CD4-positive, alpha-beta T cell treated with Interleukin-6 for 4 hours (primary cell): ENCODE data around the gene PVALB.

Experiments
- DNase-seq: peaks from one replicate; pipeline ENCODE4 v3.0.0-alpha.2; 2020; ENCODE audit warnings: mixed read lengths

PVALB gene, protein sequence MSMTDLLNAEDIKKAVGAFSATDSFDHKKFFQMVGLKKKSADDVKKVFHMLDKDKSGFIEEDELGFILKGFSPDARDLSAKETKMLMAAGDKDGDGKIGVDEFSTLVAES

DNA sequence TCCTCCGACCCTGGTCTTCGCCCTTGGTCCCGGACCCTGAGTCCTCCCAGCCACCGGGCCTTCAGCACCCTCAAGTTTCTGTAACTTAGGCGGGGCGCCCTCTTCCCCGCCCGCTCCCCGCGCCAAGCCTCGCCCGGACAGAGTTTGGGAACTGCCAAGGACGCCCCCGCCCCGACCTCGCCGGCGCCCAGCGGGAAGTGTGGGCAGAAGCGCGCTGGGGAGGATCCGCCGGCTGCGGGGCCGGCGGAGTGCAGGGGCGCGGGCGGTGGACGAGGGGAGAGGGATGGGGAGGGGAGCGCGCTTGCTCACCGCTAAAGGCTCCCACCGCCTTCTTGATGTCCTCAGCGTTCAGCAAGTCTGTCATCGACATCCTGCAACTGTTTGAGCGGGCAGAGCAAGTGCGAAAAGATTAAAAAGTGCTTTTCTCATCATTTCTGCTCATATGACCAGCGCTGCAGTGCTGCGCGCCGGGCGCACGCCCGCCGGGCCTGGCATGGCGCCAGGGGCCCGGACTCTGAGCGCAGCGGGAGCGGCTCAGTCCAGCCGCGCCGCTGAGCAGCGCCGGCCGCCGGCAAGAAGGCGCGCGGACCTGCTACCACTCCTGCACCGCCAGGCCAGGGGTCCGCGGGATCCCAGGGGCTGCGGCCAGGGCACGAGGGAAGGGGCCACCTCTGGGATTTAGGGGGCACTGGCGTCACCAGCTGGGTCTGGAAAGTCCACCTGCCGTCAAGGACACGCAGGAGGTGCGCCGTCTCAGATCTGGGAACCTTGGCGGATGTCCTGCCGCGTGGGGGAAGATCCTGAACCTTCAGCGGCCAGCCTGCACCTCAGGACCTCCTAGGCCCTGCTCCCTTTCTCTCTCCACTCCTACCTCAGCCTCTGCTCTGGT lies at the start of gene PVALB:
PVALB (minus strand) TSS at position 400 of the 889 bp plus-strand sequence; CDS start at position 370, 30 bp downstream.
- no peak for DNase-seq

DNA sequence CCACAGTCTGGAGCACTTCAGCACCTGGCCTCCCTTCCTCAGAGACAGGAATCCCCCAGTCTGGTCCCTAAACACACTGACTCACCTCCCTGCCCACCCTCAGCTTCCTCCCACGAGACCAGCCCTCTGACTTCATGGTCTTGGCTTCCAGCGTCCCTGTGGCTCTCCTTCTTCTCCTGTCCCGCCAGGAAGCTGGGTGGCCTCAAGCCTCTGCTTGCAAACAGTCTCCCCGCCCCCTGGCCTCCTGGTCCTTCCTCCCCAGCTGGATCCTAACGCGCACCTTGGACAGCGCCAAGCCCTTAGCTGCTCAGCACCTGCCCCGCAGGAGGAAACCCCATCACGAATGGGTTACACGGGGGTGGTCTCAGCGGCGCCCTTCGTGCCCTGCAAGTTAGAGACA lies 48.5 kb upstream of the PVALB start:
- DNase-seq: no peak

DNA sequence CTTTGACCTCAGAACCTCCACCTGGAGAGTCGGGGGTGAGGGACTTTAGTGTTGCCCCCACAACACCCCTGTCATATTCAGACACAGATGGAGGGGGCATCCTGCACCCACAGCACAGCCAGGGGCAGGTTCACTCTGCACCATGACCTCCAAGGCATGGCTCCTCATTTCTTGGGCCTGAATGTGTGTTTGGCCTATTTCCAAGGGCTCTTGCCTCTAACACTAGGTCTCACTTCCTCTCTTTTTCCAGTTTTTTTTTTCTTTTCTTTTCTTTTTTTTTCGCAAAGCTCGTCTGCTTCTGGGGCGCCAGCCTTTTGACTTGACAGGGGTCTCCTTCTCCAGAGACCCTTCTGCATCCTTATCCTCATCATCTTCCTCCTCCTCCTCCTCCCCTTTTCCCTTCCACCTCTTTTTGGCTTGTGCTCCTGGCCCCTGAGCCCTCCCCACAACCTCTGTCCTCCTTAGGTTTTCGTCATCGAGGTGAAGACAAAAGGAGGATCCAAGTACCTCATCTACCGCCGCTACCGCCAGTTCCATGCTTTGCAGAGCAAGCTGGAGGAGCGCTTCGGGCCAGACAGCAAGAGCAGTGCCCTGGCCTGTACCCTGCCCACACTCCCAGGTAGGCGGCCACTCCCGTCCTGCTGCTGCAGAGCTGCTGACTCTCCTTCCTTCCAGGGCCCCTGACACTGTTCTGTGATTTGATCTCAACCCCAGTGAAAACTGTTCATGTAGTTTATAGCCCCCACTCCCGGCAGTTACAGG lies 47.8 kb upstream of the PVALB start:
- no peak for DNase-seq

DNA sequence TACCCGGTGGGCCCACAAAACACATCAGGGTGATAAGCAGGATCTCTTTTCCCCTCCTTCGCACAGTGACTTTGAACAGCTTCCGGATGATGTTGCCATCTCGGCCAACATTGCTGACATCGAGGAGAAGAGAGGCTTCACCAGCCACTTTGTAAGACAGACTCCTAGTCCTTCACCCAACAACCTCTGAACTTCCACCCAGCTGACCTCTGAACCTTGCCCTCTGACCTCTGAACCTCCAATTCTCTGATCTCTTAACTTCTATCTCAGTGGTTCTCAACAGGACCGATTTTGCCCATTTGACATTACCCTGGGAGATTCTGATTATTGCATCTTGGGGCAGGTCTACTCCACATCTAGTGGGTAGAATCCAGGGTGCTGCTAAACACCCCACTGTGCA lies 47.1 kb upstream of the PVALB start:
- DNase-seq: no peak

DNA sequence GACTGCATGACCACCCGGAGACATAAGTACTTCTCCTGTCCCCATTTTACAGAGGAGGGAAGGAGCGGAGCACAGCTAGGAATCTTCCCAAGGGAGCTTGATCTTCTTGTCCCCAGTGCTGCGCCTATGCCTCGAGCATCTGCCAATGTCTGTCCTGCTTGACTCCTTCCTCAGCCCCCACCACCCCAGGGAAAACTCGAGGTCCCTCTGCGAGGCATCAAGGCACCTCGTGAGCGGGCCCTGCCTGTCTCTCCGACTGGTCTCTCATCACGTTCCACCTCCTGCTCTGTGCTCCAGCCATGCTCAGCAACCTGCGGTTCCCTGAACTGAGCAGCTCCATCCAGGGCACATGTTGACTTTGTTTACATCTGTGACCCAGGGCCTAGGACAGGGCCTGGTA lies 46.4 kb upstream of the PVALB start:
- DNase-seq: no peak

DNA sequence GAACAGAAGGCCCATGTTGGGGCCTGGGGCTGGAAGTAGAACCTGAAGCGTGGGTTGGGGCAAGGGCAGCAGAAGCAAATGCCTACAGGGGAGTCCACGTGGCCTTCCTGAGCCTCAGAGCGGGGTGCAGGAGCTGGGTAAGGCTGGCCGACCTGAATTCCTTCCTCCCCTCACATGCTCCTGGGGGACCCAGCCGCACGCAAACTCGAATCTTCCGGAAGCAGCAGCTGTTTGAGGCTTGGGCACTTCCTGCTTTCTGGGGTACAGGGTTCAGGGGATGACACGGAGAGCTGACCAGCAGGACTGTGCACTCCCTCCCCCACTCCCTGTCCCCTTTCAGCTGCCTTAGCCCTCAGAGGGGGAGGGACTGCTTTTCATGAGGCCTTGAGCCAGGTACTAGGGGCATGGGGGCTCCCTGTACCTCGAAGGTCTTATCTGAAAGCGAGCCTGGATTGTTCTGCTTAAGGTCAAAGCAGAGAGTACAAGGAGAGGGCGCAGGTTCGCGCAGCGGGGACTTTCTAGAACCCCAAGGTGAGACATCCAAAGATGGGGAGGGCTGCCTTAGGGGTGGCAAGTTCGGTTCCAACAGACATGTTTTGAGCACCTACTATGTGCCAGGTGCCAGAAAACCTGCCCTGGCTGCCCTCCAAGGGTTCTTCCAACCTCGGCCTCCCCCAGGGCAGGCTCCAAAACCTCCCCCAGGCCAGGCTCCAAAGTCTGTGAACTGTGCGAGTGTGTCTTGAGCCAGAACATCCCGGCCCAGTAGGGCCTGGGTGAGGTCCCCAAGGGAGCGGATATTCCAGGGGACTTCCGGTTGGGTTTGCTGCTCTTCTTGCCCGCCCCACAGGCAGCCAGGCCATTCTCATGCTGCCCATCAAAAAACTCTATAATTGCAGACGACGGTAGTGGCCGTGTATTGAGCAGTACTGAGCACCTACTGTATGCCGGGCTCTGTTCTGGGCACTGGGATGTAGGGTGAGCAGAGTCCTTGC lies 45.7 kb upstream of the PVALB start:
- peak; percentile 8 for DNase-seq

DNA sequence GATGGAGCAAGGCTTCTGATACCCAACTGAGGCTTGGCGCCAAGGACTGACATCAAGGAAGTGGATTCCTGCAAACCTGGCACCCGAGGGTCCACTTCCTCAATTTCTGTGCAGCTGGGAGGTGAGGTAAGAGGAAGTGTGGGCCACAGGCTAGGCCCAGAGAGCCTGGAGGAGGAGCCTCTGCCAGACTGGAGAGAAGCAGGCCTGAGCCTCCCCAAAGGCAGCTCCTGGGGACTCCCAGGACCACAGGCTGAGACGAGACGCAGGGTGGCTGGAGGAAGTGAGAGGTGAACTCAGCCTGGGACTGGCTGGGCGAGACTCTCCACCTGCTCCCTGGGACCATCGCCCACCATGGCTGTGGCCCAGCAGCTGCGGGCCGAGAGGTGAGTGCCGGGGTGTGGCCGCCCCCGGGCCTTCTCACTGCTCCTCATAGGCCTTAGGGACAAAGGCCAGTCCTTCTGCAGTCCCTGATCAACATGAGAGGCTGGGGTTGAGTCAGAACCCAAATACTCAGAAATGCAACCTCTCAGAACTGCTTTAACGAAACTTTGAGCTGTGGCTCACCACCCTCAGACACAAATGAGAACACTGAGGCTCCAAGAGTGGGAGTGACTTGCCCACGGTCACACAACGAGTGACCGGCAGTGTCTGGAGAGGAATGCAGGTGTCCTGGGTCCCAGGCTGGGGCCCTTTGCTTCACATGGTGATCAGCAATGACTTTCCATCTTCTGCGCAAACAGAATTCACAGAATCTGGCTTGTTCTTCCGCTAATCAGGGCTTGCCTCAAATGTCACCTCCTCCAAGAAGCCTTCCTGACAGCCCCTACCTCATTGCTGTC lies 44.2 kb upstream of the PVALB start, which contains the start of gene NCF4:
NCF4 (plus strand) TSS at position 186 of the 839 bp plus-strand sequence; CDS start at position 352, 166 bp downstream.
- peak; percentile 48 for DNase-seq

DNA sequence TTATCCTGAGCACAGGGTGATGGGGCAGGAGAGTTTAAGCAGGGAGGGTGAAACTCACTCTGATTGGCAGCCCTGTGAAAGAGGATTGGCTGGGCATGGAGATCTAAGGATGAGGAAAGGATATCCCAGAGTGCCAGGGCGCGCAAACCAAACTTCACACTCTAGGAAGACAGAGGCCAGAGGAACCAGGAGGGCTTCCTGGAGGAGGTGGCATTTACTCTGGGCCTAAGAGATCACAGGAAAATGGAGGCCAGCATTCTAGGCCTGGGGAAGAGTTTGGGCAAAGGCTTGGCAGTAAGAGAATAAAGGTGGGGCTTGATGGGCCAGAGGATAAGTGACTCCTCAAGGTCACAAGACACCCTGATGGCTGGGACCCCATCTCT lies 43.6 kb upstream of the PVALB start:
- DNase-seq: no peak

DNA sequence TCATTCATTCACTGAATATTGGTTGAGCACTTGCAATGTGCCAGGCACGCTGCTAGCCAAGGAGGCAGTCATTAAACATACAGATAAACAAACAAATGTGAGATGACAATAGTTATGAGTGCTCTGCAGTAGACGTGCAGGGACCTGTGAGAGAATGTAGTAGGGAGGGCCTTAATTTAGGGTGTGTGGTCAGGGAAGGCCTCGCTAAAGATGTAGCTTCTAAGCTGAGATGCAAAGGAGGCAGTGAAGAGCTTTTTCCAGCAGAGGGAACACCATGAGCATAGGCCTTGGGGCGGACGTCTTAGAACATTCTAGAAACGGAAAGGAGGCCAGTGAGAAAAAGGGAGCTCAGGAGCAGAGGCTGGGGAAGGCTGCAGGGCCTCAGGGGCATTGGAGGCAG lies 43.2 kb upstream of the PVALB start:
- no peak for DNase-seq

DNA sequence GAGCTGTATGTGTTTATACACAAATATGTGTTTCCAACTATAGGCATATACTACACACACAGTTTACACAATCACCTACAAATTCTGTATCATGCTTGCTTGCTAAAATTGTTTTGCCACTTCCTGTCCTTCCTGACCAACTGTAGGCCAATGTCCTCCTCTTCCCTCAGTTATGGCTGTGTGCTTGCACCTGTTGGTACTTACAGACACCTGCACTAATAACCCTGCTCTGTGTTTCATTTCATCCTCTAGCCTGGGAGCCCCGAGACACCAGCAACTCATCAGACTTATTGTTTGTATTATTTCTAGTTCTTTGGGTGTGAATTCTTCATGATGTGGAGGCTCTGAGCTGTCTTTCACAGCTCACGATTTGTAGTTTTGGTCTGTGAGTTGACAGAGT lies 42.1 kb upstream of the PVALB start:
- DNase-seq: no peak

DNA sequence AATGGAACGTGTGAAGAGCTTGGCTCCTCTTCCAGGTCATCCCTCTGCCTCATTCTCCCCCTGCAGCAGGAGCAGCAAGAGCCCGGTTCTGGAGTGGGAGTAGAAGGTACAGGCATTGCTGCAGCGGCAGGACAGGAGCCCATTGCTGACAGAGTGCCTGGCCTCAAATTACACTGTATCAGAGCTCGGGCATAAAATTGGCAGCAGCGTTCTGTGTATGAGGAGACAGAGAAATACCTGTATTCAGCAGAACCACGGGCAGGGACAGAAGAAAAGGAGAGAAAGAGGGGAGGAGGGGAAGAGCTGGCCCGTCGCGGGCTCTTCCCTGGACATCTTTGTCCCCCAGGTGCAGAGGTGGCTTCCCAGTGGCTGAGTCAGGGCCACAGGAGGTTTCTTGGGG lies 41.3 kb upstream of the PVALB start:
- DNase-seq: no peak

DNA sequence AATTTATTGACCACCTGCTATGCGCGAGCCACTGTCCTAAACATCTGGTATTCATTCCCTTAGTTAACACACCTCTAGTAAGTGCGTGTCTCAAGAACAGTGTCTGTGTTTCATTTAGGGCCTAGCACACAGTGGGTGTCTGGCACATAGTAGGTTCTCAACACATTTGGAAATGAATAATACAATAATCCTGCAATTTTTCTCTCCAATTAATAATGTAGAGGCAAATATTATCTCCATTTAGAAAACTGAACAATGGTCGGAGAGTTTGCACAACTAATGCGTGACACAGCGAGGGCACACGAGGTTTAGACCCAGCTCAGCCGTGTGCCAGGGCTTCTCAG lies 39.9 kb upstream of the PVALB start:
- DNase-seq: no peak

DNA sequence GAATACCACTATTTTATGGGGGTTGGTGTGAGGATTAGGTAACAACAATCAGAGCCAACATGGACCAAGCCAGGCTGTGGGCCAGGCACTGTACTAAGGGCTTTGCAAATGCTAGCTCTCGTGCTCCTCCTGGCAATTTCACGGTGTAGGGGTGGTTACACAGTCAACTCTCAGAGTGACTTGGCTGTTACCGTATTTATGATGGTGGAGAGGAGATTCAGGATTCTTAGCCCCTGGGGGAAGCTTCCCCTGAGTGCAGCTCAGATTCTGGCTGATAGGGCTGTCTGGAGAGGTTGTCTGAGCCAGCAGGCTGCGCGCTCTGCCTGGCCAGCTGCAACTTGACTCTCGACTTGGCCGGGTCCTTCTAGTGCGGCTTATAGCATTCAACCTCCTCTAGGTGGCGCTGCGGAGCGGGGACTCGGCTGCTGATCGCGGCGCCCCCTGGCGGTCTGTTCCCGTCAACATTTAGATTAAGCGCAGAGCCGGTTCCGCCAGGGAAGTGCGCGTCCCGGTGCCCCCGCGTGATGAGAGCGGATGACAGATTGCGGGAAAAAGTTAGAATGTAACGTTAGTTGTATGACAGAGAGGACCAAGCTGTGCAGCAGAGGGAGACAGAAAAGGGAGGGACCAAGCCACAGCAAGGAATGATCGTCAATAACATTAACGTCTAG lies 39.4 kb upstream of the PVALB start:
- peak; percentile 97 for DNase-seq

DNA sequence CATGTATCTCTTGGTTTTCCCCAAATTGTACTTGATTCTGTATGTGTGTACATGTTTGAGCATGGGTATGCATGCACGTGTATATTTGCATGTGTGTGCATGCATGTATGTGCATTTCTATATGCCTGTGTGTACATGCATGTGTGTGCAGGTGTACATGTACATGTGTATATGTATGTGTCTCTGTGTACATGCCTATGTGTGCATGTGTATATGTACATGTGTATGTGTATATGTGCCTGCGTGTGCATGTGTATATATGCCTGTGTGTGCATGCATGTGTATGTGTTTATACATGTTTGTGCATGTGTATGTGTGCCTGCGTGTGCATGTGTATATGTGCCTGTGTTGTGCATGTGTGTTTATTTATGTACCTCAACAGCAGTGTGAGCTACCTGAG lies 38.6 kb upstream of the PVALB start:
- DNase-seq: no peak

DNA sequence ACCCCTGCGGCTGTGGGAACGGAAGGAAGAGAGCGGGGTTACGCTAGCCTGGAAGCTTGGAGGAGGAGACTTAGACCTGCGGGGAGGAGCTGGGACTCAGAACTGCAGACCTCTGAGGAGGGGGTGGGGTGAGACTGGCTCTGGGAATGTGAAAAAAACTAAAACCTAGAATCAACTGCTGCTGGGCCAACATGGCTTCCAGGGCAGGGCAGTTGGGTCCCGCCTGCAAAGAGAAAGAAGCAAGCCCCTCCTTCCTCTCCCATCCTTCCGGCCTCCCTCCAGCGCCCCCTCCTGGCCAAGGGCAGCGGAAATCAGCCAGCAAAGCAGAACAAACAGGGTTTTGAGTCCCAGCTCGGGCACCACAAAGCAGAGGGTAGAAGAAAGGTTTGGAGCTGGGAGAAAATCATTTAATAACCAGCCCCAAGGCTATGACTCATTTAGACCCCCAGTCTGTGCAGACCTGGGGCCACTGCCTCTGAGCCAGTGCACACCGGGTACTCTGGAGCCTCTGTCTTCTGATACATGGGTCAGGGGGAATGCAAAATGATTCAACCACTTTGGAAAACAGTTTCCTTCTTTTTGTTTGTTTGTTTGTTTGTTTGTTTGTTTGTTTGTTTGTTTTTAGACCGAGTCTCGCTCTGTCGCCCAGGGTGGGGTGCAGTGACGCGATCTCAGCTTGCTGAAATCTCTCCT lies 36.7 kb upstream of the PVALB start:
- DNase-seq: peak; percentile 89

DNA sequence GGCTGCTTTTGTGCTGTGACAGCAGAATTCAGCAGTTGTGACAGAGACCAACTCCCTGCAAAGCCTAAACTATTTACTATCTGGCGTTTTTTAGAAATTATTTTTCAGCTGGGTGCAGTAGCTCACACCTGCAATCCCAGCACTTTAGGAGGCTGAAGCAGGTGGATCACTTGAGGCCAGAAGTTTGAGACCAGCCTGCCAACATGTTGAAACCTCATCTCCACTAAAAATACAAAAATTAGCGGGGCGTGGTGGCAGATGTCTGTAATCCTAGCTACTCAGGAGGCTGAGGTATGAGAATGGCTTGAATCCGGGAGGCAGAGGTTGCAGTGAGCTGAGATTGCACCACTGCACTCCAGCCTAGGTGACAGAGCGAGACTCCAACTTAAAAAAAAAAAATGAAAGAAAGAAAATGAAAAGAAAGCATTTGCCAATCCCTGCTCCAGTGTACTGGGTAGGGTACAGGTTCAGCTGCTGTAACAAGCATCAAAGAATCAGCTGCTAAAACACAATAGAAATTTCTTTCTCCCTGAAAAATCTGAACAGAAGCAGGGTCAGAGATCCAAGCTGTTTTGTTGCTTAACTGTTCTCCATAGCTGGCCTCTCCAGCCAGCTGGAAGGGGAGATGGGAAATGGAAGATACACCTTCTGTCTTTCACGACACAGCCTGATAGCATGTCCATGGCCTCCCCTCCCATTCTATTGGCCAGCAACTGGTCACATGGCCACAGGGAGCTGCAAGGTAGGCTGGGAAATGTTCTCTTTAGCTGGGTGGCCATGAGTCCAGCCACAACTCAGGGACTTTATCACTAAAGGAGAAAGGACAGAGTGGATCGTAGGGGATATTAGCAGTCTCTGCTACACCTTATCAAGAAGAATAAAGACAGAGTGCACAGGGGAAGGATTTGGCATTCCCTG lies 35.5 kb upstream of the PVALB start:
- DNase-seq: no peak

DNA sequence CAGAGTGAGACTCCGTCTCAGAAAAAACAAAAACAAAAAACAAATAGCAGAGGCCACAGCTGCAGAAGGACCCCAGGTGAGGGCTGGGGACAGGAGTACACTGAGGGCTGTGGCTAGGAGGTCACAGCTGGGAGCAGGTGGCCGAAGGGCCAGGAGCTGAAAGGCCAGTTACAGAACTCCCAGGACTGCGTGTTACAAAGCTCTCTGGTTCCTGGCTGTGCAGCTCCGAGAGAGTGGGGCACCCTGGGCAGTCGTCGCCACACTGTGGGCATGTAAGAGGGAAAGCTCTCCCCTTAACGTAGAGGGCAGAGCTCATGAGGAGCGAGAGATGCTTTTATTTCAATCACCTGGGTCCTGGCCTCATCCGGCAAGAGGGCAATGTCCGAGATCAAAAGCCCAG lies 33.8 kb upstream of the PVALB start:
- no peak for DNase-seq

DNA sequence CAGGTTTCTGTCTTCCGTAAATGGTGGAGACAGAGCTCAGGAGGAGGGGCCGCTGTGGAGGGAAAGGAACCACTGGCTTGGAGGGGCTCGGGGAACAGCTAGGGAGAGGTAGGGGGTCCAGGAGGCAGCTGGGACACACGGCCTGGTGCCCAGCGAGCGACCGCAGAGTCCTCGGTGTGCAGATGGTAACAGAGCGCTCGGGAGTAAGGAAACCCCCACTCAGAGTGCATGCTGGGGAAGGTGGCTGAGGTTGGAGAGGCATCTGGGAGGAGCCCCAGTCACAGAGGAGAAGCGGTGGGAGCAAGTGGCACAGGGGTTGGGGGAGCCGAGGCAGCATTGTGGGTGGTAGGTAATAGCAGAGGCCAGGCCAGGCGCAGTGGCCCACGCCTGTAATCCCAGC lies 33.2 kb upstream of the PVALB start:
- DNase-seq: no peak

DNA sequence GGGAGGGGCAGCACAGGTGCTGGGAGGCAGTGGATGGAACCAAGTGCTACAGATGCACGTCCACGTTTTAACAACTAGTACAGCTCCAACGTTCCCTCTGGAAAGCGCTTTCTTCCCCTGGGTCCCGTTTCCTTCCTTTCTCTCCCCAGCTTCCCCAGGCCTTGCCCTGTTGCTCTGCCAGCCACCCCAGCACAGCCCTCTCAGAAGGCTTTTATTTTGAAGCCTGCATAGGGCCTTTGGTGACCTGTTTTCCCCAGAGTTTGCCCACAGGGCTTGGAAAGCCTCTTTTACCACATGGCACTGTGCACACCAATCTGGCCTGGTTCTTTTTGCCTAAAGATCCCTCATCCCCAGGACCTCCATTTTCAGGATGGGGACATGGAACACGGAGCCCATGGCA lies 30.1 kb upstream of the PVALB start:
- DNase-seq: no peak
